Measurements from ENCODE around the gene ADAMTSL3. TPM values are rescaled to one million over a fixed set of nuclear protein-coding genes. Genes with fewer than 3 reads are reported as not detected.
A peak's percentile ranks its signal among the peaks of the same experiment; 100 is the strongest.
"Not testable (repeated sequence)": the region's sequence is repeated elsewhere in the genome, so short reads cannot be mapped to it uniquely, and the experiment has no call there.

ADAMTSL3 gene
- total RNA-seq, 1 donor from 2014 or later = 11.5 TPM

DNA sequence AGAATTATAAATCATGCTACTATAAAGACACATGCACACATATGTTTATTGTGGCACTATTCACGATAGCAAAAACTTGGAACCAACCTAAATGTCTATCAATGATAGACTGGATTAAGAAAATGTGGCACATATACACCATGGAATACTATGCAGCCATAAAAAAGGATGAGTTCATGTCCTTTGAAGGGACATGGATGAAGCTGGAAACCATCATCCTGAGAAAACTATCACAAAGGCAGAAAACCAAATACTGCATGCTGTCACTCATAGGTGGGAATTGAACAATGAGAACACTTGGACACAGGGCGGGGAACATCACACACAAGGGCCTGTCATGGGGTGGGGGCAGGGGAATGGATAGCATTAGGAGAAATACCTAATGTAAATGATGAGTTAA, 424.1 kb downstream of the ADAMTSL3 start:
- DNase-seq (ENCODE audit: missing footprints); intact Hi-C loops (cut with DNase I); ATAC-seq: not testable (repeated sequence)

DNA sequence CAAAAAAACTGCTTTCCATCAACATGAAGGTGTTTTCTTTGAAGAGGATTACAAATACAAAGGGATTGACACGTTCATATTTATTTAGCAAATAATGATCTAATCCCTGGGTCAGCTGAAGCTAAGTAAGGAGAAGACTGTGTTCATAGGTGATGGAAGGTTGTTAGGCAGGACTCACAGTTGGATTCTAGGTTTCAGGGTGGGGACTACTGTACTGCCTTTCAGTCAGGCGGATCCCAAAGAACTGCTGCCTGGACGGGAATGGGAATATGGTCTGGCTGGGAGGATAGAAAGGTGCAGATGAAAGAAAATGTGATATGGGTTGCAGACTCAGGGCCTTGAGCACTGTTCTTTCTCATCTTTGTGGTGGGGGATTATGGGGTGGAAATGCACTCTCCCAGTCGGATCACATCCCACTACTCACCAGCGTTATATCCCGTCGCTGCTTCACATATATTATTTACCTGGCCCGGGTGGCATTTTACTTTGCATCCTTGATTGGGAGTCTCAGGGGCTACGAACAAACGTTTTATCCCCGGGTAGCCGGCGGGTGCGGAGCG, 425.5 kb downstream of the ADAMTSL3 start:
- ATAC-seq; intact Hi-C loops (cut with DNase I); DNase-seq (ENCODE audit: missing footprints): not testable (repeated sequence)

DNA sequence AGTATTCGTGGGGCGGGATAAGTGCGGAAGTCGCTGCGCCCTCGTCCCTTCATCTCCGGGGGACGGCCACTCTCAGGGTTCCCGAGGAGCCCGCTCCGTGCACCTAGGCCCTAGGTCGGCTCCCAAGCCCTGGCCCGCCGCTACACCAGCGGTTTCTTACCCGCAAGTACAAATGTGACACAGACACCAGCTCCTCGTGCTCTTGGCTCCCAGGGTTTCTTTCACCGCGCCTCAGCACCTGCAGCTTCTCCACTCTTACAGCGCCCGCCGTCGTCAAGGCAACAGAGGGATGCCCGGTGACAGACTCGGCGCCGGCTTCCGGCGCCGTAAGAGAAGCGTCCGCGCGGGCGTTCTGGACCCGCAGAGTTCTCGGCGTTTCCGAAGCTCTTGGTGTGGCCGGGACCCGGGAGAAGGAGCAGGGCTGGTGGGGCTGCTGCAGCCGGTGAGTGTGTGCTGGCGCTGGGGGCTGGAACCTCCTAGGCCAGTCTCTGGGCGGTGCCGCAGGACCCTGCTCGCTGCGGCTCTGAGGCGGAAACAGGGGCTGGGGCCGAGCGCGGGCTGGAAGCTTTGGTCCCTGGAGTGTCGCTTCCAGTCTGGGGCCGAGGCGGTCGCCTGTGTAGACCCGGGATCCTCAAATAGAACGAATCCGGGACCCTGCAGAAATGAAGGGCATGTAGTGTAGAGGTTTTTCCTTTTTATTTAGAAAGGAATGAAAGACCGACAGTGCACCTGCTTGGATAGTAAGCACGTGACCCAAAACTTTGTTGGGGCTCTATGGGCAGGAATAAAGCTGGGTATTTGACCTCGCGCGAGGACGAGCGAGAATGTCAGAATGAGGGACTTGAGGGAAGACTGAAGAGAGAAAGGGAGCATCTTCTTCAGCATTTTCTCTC, 426.2 kb downstream of the ADAMTSL3 start:
- intact Hi-C loops (cut with DNase I) = no loop called here
- DNase-seq (ENCODE audit: missing footprints) (peak; percentile 72), ATAC-seq (peak; percentile 10)

- DNase-seq (ENCODE audit: missing footprints); intact Hi-C loops (cut with DNase I); ATAC-seq: not testable (repeated sequence)
Observed at GRCh38 chr15:84080778-84081084, 426.8 kb downstream of the ADAMTSL3 start.

- no peak for ATAC-seq
- no peak for DNase-seq (ENCODE audit: missing footprints)
- intact Hi-C loops (cut with DNase I) = no loop called here
Observed at GRCh38 chr15:84081391-84082168, 427.7 kb downstream of the ADAMTSL3 start.

DNA sequence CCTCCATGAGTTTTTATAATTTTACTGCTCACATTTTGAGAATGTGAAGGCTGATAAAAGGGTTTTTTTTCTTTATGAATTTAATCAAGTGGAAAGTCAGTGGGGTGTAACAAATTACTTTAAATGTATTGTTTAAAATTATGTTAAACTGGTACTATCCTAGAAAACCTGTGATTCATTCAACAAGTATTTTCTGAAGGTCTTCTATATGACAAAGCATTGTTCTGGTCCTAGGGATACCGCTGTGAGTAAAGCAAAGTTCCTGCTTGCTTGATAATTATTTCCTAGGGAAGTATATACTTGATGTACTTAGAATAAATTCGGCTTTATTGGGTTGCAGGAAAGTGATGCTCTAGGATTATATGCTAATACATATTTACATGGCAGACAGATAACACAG, 428.8 kb downstream of the ADAMTSL3 start:
- ATAC-seq = no peak
- no peak for DNase-seq (ENCODE audit: missing footprints)
- intact Hi-C loops (cut with DNase I) = no loop called here

- ATAC-seq; intact Hi-C loops (cut with DNase I); DNase-seq (ENCODE audit: missing footprints): not testable (repeated sequence)
Observed at GRCh38 chr15:84086071-84086470, 432.1 kb downstream of the ADAMTSL3 start.

Other genes with a start within 250 kb of the ADAMTSL3 start
- not detected for gene SH3GL3, start 206.8 kb upstream of the ADAMTSL3 start, total RNA-seq